GM08714 (cell line): ENCODE measurements around the gene PGGT1B.

Experiments
- H3K4me3 ChIP-seq: fragments of 200-500 bp; sonication (Bioruptor generic); 2 replicates; pipeline ENCODE4 v1.5.1; 2014; ENCODE audit warnings: mild to moderate bottlenecking, low read length, inconsistent platforms
- ZNF274 ChIP-seq: IDR thresholded peaks from 2 replicates; pipeline ENCODE4 v1.6.1; 2012; ENCODE audit warnings: mild to moderate bottlenecking, low read depth, low read length

The PGGT1B gene

GRCh38 chr5:115262321-115263077 is at the start of gene PGGT1B:
TSS of gene PGGT1B (minus strand) at chr5:115262877. CDS start at chr5:115262851, 26 bp downstream.
- no peak for TF ChIP-seq ZNF274
- H3K4me3 ChIP-seq = peak within 1 kb of the TSS; percentile 74

- no peak for TF ChIP-seq ZNF274
- H3K4me3 ChIP-seq = no peak overlapping the region
Observed at GRCh38 chr5:115309751-115310370, 47.2 kb upstream of the PGGT1B start.

GRCh38 chr5:115308815-115309214 is 46.1 kb upstream of the PGGT1B start:
- H3K4me3 ChIP-seq = no peak overlapping the region
- TF ChIP-seq ZNF274 = no peak

- no peak for TF ChIP-seq ZNF274
Observed at GRCh38 chr5:115306011-115306536, 43.4 kb upstream of the PGGT1B start.

GRCh38 chr5:115304496-115304895 is 41.8 kb upstream of the PGGT1B start:
- no peak for TF ChIP-seq ZNF274
- no peak overlapping the region for H3K4me3 ChIP-seq

More at GRCh38 chr5:115306011-115306536, 43.4 kb upstream of the PGGT1B start:
- no peak overlapping the region for H3K4me3 ChIP-seq

DNA sequence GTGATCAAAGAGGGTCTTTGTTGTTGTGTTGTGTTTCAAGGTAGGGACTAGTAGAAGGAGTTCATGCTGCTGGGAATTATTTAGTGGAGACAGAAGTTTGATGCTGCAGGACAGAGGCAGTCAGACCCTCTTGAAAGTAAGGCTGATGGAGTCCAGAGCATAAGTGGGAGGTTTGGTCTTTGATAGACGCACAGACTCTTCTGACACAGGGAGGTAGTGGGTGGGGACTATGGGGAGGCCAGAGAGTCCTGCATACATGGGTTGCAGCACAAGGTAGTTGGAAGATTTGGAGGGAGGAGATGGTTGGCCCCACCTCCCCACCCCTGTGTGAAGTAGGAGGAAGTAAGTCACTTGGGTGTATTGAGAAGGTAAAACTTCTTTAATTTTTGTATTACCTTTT is 36.1 kb upstream of the PGGT1B start:
- H3K4me3 ChIP-seq = no peak overlapping the region
- no peak for TF ChIP-seq ZNF274

- 0 out of 2 replicates have a peak overlapping the region, but pooled peaks have one; percentile 34 for H3K4me3 ChIP-seq
- no peak for TF ChIP-seq ZNF274
Observed at GRCh38 chr5:115297031-115297430, 34.4 kb upstream of the PGGT1B start.

DNA sequence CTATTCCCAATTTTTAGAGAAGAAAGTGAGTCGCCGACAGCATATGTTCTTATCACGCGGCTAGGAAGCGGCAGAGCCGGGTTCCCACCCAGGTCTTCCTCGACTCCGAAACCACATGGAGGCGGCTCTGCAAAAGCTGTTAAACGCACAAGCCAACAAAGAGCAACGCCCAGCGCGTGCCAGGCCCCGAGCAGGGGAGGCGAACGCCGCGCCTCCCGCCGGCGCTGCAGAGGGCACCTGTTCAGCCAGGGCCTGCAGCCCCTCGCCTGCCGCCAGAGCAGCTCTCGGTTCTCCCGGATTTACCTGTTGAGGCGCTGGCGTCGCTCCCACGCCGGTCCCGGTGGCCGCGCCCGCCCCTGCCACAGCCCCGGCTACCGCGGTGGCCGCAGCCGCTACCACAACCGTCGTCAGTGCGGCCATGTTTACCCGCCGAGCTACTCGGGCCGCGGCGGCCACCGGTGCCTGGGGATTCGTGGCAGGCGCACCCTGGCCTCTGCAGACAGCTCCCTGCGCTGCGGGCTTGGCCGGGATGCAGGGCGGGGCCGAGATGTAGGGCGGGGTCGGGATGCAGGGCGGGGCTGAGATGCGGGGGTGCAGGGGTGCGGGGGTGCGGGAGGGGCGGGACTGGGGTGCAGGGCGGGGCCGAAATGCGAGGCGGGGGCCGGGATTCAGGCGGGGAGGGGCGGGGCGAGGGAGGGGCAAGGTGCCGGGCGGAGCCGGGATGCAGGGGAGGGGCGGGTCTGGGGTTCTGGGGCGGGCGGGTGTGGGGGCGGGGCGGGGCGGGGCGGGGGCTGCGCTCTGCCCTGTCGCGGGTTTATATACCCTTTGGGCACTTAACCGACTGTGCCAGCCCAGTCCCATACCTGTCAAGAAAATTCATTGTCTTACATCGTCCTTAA is 33.7 kb upstream of the PGGT1B start, which contains the start of gene CCDC112:
Gene CCDC112 (minus strand): TSS at position 531 of the 899 bp plus-strand sequence. CDS start 111 bp downstream, at position 420.
- no peak for TF ChIP-seq ZNF274
- H3K4me3 ChIP-seq = peak within 1 kb of the TSS; percentile 78

- no peak for TF ChIP-seq ZNF274
- H3K4me3 ChIP-seq = peak overlapping the region; percentile 78
Observed at GRCh38 chr5:115295777-115296123, 33.1 kb upstream of the PGGT1B start.

GRCh38 chr5:115291397-115291796 is 28.7 kb upstream of the PGGT1B start:
- no peak overlapping the region for H3K4me3 ChIP-seq
- no peak for TF ChIP-seq ZNF274

GRCh38 chr5:115289104-115289503 is 26.4 kb upstream of the PGGT1B start:
- no peak overlapping the region for H3K4me3 ChIP-seq
- TF ChIP-seq ZNF274 = no peak

DNA sequence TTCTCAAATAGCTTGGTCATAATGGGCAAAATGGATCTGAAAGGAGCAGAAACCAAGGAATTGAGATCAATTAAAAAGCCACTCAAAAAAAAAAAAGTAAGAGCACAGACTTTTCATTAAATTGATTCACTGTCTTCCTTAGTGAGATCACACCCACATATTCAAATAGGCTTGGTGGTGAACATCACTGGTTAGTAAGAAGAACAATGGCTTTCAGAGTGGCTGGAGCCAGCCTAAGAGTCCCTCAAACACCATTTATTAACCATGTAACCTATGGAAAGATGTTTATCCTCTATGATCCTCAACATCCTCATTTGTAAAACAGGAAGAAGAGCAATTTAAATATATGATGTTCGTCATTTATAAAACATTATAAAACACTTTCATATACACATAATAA is 21.3 kb upstream of the PGGT1B start:
- no peak for TF ChIP-seq ZNF274
- H3K4me3 ChIP-seq = no peak overlapping the region

DNA sequence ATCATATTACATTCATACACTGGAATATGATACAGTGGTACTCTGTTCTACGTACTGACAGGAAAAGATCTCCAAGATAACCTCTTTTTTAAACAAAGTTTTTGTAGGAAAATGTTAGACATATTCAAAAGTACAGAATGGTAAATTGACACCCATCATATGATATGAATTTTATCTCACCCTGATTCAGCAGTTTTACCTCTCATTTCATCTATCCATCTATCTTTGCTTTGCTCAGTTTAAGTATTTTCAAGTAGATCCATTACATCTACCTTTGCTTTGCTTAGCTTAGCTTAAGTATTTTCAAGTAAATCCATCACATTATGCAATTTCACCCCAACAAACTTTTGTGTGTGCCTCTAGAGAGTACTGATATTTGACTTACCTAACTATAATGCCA is 19.5 kb upstream of the PGGT1B start:
- no peak for TF ChIP-seq ZNF274
- H3K4me3 ChIP-seq = no peak overlapping the region

DNA sequence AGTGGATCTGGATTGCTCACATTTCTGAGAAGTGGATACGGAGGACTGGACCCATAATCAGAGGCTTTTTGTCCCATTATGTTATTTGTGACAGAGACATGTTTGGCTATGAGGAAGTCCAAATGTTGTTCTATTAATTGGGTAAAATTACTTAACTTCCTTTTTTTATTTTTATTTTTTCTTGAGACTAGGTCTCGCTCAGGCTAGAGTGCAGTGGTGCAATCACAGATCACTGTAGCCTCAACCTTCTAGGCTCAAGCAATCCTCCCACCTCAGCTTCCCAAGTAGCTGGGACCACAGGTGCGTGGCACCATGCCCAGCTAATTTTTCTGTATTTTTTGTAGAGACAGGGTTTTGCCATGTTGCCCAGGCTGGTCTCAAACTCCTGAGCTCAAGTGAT is 11.9 kb upstream of the PGGT1B start:
- TF ChIP-seq ZNF274 = no peak

More for the DNA sequence above, 11.9 kb upstream of the PGGT1B start:
- H3K4me3 ChIP-seq = no peak overlapping the region
